HCEC 1CT (cell line): ENCODE data around the gene CENPU.
"Not testable (repeated sequence)": the region's sequence is repeated elsewhere in the genome, so short reads cannot be mapped to it uniquely, and the experiment has no call there.

Source experiments
- DNase-seq: peaks from one replicate; pipeline ENCODE4 v3.0.0-alpha.2; 2017

Gene CENPU

DNA sequence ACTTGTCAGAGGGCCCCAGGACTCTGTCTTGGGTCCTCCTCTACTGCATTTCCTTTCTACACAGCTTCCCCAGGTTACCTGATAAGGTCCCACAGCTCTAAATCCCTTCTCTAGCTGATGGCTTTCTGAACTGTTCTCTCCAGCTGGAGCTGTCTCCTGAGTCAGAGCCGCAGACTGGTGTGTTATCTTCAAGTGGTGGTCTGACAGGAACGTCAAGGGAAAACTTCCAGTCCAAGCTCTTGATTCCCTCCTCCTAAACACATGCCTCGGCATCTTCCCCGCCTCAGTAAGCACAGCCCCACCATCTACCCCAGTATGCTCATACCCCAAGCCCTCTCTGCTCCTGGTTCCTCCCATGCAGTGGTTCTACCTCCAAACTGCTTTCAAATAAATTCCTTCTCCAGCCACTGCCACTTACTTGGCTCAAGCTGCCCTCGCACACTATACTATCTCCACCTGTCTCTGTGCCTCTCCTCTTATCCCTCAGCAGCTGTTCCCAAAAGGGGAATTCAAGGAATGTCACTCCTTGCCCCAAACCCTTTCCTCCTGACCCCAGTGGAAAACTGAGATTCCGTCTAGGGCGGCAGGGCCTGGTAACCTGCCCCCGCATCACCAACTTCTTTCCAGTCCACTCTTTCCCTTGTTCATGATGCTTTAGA is 17.2 kb upstream of the CENPU start:
- no peak for DNase-seq

DNA sequence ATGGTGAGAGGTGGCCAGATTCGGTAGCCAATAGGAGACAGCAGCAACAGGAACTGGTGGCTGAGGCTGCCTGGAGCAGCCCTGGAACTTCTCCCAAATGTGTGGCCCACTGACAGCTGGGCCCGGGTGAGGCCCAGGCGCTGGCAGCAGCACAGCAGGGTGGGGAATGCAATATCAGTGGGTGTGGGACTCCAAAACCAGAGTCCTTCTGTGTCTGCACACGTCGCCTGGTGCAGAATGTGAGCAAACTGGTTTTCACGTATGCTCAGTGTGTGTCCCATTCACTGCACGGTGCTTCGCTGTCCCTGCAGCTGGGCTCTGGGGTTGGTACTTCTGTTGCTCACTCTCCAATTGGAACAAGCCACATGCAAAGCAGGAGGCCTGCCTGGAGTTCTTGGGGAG is 14.4 kb upstream of the CENPU start:
- DNase-seq: no peak

DNA sequence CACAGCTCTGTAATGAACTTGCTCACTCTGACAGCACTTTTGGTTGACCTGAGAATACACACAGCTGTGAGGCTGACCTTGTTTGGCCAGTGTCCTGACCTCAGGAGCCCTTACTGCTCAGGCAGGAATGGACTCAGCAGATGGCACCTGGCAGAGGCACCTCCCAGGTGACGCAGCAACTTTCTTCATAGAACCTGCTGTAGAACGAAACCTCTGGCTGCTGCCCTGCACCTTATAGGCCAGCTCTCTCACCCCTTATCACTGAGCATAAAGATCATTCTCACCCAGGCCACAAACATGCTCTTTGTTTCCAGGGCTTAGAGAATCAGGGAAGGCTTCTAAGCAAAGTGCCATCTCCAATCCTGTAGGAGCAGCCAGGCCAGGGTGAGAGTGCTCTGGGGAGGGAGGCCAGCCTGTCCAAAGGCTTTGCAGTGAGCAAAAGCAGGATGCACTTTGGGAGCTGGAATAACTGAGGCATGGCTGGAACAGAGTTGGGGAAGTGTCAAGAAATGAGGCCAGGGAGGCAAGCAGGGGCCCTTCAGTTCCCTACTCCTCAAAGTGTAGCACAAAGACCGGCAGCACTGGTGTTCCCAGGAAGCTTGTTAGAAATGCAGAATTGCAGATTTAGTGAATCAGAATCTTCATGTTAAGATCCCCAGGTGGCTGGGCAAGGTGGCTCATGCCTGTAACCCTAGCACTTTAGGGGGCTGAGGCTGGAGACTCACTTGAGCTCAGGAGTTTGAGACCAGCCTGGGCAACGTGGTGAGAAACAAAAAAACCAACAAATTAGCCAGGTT is 13.3 kb upstream of the CENPU start:
- DNase-seq: no peak

DNA sequence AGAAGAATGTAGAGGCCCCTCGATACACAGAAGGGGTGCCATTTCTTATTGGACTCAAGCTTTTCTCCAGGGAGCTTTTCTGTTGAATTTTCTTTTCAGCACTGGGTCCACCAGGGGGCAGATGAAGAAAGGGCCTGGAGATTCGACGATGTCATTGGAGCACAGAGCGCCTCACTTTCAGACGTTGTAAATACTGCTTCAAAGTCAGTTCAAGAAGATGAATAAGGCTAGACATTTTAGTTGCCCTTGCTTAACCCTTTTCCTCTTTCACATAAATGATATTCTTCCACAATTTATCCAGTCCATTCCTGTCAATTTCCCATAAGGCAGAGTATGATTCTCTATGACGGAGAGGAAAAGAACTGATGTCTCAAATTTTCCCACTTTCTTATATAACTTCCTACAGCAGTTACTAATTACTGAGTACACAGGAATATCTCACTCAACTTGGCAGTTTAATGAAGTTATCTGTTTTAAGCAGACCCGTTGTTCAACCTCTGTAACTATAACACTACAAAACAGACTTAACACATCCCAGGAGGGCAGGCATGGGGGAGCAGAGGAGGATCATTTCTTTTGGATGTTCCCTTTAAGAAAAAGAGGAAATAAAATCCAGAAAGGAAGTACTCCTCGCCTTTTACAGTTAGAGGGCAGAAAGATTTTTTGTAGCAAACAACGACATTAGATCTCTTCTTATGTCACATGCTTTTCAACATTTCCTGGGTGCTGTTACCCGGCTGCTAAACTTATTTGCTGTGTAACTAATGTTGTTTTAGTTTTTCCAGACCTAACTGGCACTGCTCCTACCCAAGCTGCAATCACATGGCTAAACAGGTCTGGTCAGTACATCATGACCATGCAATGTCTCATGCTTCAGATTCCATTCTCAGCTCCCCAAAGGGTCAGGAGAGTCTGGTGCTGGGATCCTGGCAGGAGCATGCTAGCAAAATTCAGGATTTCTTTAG is 12.2 kb upstream of the CENPU start:
- peak; percentile 55 for DNase-seq

DNA sequence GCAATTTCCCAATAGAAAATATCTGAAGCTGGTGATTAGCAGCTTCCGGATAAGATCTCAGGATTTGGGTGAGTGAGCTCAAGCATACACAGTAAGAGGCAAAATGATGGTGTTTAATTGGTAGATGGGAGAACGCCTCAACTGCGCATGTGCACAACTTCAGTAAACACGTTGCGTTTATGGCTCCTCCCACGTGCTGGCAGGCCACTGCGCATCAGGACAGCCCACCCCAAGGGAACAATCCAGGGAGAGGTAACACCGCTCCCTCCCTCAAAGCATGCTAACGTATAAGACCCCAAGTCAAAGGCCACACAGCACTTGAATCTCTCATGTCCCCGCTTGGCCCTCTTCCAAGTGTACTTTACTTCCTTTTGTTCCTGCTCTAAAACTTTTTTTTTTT is 10.3 kb upstream of the CENPU start:
- DNase-seq: no peak

DNA sequence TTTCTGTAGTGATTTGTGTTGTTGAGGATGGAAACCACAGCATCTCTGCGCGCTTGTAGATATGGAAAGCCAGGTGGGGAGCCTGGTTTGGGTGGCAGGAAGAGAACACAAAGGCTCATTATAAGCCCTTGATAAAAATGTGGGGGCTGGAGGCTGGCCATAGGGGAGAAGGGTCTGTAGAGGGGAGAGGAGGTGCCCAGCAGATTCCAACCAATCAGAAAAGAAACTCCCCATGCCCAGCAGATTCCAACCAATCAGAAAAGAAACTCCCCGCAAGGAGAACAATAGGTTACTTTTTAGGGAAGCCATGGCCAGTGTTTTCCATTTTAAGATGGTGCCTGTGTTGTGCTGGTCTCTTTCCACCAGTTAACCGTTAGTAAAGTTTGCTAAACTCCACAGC is 9.8 kb upstream of the CENPU start:
- DNase-seq: no peak

DNA sequence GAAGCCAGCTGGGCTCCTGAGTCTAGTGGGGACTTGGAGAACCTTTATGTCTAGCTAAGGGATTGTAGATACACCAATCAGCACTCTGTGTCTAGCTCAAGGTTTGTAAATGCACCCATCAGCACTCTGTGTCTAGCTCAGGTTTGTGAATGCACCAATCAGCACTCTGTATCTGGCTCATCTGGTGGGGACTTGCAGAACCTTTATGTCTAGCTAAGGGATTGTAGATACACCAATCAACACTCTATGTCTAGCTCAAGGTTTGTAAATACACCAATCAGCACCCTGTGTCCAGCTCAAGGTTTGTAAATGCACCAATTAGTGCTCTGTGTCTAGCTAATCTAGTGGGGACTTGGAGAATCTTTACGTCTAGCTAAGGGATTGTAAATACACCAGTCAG is 7.8 kb upstream of the CENPU start:
- not testable (repeated sequence) for DNase-seq

DNA sequence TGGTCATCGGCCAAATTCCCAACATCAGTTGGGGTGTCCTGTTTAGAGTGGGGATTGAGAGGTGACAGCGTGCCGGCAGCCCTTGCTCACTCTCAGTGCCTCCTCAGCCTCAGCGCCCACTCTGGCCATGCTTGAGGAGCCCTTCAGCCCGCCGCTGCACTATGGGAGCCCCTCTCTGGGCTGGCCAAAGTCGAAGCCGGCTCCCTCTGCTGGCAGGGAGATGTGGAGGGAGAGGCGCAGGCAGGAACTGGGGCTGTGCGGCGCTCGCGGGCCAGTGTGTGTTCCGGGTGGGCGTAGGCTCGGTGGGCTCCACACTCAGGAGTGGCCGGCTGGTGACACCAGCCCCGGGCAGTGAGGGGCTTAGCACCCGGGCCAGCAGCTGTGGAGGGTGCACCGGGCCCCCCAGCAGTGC is 7.1 kb upstream of the CENPU start:
- DNase-seq: no peak

DNA sequence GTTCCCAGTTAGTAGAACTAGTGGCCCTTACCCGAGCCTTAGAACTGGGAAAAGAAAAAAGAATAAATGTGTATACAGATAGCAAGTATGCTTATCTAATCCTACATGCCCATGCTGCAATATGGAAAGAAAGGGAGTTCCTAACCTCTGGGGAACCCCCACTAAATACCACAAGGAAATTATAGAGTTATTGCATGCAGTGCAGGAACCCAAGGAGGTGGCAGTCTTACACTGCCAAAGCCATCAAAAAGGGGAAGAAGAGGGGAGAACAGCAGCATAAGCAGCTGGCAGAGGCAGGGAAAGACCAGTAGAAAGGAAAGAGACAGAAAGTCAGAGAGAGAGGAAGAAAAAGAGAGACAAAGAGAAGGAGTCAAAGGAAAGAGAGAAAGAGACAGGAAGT is 5.7 kb upstream of the CENPU start:
- not testable (repeated sequence) for DNase-seq

DNA sequence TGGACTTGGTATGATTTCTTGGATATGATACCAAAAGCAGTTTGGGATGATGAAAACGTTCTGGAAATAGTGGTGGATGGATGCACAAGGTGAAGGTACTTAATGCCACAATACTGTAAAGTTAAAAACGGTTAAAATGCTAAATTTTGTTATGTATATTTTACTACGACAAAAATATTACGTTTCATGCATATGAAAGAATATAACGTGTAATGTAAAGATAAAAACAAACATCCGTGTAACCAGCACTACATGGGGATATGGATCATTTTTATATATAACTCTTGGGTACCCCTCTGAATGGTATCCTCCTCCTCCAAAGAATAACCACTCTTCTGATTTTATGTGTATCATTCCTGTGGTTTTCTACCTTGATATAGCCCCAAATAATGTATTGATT is 862 bp upstream of the CENPU start:
- no peak for DNase-seq

DNA sequence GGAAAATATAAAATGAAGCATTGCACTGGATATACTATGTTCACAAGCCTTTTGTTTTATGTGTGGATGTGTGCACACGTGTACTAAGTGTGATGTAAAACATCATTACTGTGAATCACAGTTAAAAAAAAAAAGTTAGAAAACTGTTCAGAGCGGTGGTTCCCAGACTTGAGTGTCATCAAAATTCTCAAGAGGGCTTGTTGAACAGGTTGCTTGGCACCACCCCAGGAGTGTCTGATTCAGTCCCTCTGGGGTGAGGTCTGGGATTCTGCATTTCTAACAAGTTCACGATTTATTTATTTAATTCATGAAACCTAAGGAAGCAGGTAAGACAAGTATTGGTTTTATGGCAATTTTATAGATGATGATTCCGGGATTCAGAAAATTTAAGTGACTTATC is 1.8 kb downstream of the CENPU start:
- no peak for DNase-seq

DNA sequence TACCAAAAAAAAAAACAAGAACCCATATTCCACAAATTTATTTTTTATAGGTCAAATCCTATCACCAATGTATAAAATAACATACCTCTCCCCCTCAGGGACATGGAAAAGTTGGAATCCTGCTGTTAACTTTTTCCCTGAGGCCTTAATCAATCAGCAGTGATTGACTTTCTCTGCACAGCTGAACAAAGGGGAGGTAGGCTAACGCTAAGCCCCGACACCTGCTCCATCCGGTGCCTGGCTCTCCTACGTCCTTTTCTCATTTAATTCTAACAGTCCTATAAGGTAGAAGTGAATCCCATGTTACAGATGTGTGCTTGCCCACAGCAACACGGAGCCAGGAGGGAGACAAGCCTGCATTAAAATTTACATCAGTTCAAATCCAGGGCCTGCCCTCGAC is 2.8 kb downstream of the CENPU start:
- no peak for DNase-seq

DNA sequence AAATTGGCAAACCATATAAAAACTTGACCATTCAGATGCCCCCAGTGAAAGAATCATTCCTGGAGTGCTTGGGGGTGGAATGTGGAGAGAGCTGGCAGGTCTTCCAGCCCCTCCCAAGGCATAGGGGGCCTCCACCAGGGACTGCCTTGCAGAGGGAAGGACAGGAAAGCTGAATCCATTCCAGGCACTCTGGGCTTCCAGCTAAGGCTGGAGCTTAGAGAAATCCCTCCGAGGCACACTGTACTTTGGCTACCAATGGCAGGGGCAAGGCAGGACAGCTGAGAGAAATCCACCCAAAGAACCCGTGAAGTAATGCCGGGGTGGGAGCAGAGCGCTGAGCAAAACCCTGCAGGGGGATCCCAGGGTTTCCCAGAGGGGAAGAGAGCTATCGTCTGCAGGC is 4.0 kb downstream of the CENPU start:
- no peak for DNase-seq

DNA sequence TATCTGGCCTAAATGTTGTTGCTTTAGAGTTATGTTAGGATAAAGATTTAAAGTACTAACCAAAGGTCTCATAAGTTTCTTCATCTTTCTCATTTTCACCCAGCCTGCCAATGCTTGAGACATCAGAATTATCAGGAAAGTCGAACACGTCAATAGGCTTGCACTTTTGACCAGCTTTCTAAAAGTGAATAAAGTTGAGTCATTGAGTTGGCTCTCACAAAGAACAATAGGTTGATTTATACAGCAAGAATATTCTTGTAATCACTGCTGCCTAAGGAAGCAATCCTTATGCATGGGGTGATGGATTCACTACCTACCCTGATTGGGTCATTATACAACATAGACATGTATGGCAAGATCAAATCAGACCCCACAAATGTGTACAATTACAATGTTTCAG is 5.0 kb downstream of the CENPU start:
- DNase-seq: no peak

DNA sequence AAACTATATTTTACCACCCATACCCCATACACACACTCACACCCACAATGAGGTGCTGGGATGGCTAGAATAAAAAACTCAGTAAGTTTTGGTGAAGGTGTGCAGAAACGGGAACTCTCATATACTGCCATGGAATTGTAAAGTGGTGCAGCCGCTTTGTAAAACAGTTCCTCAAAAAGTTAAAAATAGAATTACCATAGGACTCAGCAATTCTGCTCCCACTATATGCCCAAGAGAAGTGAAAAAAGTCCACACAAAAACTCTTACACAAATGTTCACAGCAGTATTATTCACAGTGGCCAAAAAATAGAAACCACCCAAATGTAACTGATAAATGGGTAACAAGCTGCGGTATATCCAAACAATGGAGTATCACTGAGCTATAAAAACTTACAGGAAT is 6.5 kb downstream of the CENPU start:
- no peak for DNase-seq

DNA sequence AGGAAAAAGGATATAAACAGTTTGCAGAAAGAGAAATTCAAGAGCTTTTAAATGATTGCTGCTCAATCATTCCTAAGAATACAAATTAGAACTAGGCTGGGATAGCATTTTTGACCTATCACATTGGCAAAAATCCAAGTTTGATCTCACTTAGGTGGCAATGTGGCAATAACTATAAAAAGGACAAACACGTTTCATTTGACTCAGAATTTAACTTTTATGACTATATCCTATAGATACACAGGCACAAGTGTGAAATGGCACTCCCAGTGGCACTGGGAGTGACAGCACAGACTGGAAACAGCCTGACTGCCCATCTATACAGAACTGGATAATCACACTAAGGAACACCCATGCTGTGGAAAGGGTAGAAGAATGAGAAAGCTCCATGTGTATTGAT is 11.1 kb downstream of the CENPU start:
- no peak for DNase-seq

DNA sequence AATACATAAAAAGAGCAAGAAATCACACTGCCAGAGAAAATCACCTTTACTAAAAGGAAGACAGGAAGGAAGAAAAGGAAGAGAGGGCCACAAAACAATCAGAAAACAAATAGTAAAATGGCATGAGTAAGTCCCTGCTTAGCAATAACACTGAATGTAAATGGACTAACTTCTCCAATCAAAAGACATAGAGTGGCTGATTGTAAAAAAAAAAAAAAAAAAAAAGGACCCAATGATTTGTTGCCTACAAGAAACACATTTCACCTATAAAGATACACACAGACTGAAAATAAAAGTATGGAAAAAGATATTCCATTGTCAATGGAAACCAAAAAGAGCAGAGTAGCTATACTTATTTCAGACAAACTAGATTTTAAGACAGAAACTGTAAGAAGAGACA is 12.6 kb downstream of the CENPU start:
- no peak for DNase-seq

DNA sequence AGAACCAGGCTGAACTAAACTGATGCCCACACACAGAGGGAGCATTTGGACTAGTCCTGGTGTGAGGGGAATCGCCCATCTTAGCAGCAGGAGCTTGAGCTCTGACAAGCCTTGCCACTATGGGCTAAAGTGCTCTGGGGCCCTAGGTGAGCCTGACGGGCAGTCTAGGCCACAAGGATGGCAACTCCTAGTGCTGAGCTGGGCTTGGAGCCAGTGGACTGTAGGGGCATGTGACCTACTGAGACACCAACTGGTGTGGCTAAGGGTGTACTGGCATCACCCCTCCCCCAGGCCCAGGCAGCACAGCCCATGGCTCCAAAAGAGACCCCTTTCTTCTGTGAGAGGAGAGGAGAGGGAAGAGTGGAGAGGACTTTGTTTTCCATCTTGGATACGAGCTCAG is 14.5 kb downstream of the CENPU start:
- no peak for DNase-seq

DNA sequence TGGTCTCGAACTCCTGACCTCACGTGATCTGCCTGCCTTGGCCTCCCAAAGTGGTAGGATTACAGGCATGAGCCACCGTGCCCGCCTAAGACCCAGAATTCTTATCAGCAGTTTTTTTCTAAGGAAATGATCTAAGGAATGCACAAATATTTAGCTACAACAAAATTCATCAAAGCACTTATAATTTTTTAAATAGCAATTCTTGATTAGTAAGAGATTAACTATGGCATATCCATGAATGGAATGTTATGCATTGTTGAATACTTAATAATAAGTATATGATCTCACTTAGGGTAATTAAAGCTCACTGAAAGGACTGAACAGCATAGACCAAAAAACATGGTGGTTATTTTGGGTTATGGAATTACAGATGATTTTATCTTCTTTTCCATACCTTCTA is 18.4 kb downstream of the CENPU start:
- no peak for DNase-seq

DNA sequence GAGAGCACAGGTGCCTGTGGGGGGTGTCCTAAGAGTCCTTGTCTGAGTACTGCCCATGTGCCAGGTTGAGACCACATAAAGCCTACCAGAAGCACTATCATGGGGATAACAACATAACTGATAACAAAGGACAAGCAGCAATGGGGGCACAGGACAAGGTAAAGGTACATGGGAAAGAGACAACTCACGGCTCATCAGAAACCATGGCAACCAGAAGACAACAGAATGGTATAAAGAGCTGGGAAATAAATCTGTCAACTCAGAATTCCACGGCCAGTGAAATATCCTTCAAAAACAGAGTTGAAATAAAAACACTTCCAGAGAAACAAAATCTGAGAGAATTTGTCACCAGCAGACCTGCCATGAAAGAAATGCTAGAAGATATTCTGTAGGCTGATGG is 20.0 kb downstream of the CENPU start:
- no peak for DNase-seq

DNA sequence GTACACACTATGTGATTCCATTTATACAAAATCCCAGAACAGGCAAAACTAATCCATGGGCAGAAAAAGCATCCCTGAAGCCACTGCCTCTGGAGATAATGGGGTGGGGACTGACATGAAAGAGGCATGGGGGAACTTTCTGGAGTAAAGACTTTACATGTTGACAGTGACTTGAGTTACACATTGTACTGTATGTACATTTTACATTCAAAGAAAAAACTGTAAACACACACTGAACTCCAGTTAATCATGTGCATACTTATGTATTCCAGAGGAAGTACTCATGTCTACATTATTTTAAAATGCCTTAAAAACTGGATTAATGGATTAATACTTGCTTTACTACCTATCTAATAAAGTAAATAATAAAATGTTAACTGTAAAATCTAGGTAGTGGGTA is 21.6 kb downstream of the CENPU start:
- DNase-seq: no peak

DNA sequence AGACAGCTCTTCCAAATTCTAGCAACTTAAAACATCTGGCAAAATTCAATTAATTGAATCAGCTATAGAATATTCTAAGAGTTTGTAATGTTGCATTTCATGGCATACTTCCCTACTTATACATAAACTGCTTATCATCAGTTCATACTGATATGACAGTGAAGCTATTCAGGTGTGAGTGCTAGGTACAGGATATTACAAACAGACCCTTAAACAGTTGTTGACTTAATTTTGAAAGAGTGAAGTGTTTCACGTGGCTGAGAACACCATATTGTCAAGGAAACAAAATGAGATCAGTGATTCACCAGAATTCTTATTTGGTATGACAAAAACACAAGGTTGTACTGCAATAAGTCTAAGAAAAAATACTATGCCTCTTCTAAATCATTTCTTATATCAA is 27.4 kb downstream of the CENPU start:
- DNase-seq: no peak

DNA sequence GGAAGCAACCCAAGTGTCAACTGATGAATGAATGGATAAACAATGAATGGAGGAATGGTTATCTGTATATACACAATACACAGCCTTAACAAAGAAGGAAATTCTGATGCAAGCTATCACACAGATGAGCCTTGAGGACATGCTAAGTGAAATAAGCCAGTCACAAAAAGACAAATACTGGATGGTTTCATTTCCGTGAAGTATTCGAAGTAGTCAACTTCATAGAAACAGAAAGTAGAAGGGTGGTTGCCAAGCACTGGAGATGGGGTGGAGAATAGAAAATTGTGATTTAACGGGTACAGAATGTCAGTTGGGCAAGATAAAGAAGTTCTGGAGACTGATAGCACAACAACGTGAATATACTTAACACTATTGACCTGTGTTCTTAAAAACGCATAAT is 28.2 kb downstream of the CENPU start:
- no peak for DNase-seq

DNA sequence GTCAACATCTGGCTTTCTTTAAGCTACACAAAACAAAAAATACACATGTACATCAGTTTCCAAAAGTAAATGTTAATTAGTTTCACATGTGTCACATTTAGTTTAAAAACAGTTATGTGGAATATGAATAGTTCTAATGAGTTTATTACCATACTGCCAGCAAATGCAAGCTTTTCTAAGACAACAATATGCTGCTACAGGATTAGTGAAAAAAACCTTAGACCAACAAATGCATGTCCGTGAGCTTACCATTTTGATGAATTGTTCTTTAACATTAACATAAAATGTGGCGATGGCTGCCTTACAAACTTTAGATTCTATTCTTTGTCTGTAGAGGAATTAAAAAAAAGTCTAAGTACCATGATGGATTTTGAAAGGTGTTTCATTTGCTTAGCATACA is 31.8 kb downstream of the CENPU start:
- no peak for DNase-seq
